GM18951 (cell line): Measurements from ENCODE around the gene TYMS.
"Not testable (repeated sequence)": the region's sequence is repeated elsewhere in the genome, so short reads cannot be mapped to it uniquely, and the experiment has no call there.

Experiments
- POLR2A ChIP-seq: IDR thresholded peaks from 4 replicates; pipeline ENCODE4 v1.6.1; 2011; ENCODE audit warnings: mild to moderate bottlenecking; ENCODE audit not compliant: insufficient read length, insufficient read depth; ENCODE audit errors: extremely low read depth
- in situ Hi-C: fragments of 300-500 bp; cut with MboI; formaldehyde crosslinking; loops from one replicate; pipeline ENCODE4 v1.12.0; 2022; ENCODE audit warnings: low sequenced_read_pairs, mixed read lengths, inconsistent platforms; ENCODE audit not compliant: unreplicated experiment

Gene TYMS

DNA sequence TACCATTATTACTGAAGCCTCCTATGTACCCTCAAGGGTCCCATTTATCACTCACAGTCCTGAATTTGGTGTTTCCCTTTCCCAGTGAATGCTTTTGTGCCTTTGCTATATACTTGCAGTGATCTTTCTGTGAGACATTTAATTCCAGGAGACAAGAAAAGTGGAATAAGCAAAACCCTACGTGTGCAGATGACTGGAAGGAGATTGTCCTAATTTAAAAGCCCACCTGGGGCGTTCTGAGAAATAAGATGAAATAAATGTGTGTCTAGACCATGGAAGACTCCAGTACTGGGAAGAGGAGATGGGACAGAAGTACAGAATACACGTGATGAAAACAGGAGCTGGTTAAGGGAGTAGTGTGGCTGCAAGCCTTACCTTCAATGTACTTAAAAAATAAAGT lies 19.3 kb downstream of the TYMS start:
- in situ Hi-C loops, result no loop called here

DNA sequence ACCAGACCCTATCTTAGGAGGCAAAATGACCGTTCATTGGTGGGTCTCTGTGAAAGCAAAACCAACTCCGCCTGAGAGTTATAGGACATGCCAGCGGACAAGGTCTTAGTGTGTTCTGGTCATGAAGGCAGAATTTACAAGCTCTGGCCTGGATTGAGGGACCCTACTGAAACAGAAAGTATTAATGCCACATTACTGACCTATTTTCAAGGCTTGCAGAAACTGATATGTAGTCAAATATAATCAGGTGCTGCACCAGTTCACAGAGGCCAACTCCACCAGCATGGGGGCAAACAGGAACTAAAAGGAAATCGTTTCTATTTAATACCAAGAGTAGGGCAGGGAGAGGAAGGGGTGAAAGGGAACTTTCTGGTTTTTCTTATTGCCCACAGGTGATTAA lies 19.7 kb downstream of the TYMS start:
- in situ Hi-C loops, result no loop called here
- peak; percentile 16 for TF ChIP-seq POLR2A

More for the DNA sequence above, 19.3 kb downstream of the TYMS start:
- no peak for TF ChIP-seq POLR2A

DNA sequence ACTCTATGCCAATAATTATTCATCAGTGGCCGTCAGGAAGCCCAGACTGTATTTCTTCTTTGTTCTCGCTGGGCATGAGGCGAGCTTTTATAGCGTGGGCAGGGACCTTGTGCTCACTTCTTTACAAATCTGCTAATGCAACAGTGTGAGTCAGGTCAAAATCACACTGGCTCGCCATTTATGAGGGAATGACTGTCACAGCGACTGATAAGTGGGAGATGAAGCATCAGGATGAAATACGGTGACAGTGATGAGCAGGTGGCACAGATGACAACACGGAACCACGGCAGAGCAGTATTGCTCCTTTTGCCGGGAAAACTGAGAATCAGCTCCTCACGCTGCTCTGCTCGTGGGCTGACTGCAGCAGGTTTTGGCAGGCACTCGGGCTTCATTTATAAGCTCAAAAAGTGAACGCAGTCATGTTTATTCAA lies 20.5 kb downstream of the TYMS start:
- in situ Hi-C loops, result no loop called here

DNA sequence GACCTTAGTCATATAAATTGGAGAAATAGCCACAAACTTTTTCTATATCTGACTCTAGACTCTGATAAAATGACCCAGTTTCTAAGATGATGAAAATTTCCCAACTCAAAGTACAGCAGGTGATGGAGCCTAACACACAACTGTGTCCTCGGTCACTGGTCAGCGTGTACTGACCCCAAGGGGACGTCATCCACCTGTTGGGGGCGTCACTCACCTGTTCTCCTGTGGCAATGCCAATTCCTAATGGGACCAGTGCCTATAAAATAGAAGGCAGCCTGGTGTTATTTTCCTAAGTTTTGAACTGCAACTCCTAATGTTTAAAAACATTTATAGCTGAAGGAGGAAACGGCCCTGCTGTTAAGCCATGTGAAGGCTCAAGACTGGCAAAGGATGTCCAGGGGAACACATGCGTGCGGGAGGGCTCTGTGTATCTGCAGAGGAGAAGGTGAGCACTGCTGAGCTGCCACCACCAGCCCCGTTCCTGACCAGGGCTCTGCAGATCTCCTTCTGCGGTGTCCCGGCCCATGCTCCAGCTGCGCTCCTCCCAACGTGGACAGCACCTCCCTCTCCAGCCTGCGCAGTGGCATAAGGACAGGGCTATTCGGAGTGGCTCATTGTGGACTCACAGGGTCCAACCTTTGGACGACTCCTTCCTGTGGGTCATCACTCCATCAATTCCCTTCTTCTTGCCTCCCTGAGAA lies 21.2 kb downstream of the TYMS start:
- in situ Hi-C loops, result no loop called here
- TF ChIP-seq POLR2A, result no peak

More for the DNA sequence above, 20.5 kb downstream of the TYMS start:
- TF ChIP-seq POLR2A, result no peak

DNA sequence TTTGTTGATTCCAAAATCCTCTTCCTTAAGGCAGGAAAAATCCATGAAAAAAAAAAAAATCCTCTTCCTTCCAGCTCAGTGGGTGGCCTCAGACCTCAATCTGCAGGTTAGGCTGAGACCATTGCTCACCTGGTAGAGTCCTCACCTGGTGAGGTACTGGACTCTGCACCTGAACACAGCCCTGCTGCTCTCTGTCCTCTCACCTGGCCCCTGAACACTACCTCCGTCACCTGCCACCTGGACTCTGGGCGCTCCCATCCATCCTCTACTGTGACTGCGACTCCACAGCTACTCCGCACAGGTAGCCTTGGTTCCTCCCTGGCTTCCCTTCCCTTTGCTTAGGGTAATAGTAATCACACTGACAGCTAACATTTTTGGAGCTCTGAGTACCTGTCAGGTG lies 22.1 kb downstream of the TYMS start:
- in situ Hi-C loops, result no loop called here
- TF ChIP-seq POLR2A, result no peak

DNA sequence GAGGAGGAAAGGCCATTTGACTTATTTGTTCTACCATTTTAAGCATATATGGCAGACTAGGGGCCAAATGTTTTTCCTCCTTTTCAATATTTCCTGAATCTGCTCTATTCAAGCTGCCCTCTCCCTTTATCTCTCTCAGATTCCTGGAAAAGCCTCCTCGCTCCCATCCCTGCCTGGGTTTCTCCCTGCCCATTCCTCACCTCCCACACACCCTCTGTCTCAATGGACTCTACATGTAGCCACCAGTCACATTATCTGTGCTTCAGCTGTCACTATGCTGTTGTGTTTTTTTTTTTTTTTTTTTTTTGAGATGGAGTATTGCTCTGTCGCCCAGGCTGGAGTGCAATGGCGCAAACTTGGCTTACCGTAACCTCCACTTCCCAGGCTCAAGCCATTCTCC lies 22.9 kb downstream of the TYMS start:
- in situ Hi-C loops, result no loop called here
- TF ChIP-seq POLR2A, result no peak

DNA sequence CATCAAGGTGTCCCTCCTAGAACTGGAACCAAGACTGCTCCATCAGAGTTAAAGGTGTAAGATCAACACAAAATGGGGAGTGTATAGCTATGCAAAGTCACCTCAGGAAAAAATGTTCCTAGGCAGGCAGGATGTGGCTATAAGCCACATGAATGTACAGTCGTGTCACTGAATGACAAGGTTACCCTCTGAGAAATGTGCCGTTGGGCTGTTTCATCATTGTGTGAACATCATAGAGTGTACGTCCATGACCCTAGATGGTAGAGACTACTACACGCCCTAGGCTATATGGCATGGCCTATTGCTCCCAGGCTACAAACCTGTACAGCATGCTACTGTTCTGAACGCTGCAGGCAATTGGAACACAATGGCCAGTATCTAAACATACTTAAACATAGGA lies 24.5 kb downstream of the TYMS start:
- in situ Hi-C loops, result no loop called here
- no peak for TF ChIP-seq POLR2A

DNA sequence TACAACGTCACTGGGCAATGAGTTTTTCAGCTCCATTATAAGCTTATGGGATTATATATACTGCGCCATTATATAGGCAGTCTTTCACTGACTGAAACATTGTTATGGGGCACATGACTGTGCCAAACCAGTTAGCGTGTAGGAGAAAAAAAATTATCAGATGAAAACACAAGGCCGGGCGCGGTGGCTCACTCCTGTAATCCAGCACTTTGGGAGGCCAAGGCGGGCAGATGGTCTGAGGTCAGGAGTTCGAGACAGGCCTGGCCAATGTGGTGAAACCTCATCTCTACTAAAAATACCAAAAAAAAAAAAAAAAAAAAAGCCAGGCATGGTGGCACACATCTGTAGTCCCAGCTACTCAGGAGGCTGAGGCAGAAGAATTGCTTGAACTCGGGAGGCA lies 25.0 kb downstream of the TYMS start:
- in situ Hi-C loops, result not testable (repeated sequence)

DNA sequence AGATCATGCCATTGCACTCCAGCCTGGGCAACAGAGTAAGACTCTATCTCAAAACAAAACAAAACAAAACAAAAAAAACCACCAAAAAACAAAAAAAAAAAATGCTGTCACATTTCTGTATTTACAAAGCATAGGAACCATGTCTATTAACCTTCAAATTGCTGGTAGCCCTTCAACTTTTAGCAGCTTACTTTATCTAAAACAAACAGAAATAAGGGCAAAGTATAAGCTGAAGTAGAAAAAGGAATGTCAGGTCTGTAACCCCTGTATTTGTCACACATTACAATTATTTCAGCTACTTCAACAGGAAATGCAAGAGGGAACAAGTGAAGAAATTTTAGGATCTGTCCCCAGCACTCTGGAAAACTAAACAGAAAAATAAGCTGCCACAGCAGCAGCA lies 25.4 kb downstream of the TYMS start:
- no peak for TF ChIP-seq POLR2A
- in situ Hi-C loops, result no loop called here

DNA sequence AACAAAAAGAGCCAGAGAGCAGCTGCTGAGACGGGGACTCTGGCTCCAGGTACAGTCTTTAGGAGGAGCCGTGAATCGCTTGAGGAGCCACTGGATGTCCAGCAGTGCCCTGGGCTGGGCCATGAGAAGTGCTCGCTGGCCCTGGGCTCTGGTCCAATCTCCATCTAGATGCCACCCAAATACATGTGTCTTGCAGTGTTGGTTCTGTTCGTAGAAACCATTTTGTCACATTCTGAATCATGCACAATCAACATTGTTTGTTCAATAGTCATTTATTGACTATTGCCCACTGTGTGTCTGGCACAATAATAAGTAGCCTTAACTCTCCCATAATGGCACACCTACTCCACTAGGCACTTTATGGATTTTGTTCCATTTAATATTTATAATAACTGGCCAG lies 26.1 kb downstream of the TYMS start:
- no peak for TF ChIP-seq POLR2A
- in situ Hi-C loops, result no loop called here

DNA sequence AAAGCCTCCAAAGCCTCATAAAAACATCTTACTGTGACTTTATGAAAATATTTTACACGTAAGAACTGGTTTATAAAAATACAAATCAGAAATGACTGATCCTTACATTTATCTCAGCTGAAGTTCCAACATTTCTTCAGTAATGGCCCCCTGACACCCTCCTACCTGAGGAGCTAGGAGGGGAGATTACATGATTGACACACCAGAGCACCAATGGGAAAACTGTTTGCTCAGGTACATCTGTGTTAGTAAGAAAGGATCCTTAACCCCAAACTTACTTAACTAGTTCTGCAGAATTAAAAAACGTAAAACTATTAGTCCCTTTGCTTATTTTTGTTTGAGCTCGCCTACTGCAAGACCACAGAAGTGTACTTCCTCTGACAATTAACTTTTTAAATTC lies 28.0 kb downstream of the TYMS start:
- TF ChIP-seq POLR2A, result no peak
- in situ Hi-C loops, result no loop called here

DNA sequence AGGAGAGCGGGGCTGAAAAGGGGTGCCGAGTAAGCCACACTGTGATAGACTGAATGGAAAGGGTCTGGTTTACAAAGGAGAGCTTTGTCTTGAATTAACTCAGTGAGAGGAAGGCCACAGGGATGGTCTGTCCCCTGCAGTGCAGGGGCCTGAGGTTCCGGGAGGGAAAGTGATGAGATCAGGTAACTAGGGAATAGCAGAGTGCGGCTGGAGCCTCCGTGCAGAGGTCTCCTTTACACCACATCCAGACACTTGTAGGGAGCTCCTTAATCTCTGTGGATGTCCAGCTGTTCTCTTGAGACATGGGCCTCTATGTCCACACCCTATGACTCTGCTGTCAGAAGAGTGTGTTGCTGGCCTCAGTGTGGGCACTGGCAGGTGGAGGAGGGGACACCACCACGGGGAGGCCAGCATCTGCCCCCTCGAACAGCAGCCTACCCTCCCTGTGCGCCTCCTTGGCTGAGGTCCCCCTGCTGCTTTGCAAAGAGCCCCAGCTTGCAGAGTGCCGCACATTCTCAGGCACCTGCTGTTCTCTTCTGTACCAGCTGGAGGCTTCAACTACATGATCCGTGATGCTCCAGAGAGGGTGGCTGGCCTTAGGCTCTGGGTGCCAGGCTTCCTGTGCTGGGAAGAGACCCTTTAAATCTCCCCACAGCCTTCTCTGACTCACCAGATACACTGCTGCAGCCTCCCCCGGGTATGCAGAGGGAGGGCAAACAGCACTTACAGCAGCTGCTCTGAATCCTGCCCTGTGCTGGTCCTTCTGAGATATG lies 29.1 kb downstream of the TYMS start:
- in situ Hi-C loops, result no loop called here

DNA sequence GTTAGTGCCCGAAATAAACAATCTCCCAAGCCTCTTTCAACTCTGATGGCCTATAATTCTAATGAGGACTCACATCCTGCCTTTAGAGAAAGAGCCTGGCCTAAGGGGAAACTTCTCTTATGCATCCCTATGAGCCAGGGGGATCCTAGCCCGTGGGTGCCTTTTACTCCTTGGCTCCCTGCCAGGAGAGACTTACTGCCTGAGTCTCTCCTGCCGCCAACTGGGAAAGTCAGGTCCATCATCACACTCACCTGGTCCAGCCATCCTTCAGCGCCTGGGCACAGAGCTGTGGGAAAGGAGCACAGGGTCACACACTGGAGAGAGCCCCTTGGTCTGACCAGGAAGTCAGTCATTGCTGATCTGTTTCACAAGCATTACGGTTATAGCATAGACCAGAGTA lies 30.9 kb downstream of the TYMS start:
- in situ Hi-C loops, result no loop called here
- TF ChIP-seq POLR2A, result no peak

More for the DNA sequence above, 29.1 kb downstream of the TYMS start:
- no peak for TF ChIP-seq POLR2A

DNA sequence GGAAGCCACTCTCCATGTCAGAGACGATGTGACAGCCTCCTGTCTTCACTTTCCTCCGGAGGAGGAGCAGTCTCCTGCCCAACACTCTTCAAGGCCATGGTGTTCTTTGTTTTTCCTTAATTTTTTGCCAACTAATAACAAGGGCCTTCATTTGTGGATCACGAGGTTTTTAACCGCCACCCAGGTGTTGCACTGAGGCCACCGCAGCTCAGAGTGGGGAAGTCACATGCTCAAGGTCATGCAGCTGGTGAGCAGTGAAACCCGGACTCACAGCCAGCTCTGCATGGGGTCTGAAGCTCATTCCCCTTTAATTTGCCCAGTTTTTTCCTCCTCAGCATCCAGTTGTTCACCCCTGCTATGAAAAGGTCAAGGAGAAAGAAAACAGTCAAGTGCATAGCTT lies 35.4 kb downstream of the TYMS start:
- in situ Hi-C loops, result no loop called here

More for the DNA sequence above, 35.4 kb downstream of the TYMS start:
- TF ChIP-seq POLR2A, result no peak
